ENCODE data around the gene TRABD.

GRCh38 chr22:50233223-50233622, 47.5 kb downstream of the TRABD start:
- no peak for TF ChIP-seq POLR2A (IDR thresholded peaks at IDR 0.05; ENCODE audit: low read length)
- no peak for TF ChIP-seq GATA1 (IDR thresholded peaks at IDR 0.05; ENCODE audit: low read depth, low read length)

Measured in erythroblast (primary cell).